GM13976 (cell line): ENCODE results near the gene FAM167B.
A peak's percentile ranks its signal among the peaks of the same experiment; 100 is the strongest.

ENCODE experiments used
- DNase-seq: peaks from one replicate; pipeline ENCODE4 v3.0.0; 2012; ENCODE audit warnings: low spot score
- CTCF ChIP-seq: IDR thresholded peaks from 2 replicates; pipeline ENCODE4 v1.5.1; 2012; ENCODE audit warnings: borderline replicate concordance, mild to moderate bottlenecking; ENCODE audit not compliant: insufficient read depth; ENCODE audit errors: extremely low read depth, missing control alignments, control extremely low read depth
- in situ Hi-C: fragments of 300-500 bp; cut with MboI; formaldehyde crosslinking; loops from one replicate; pipeline ENCODE4 v1.12.0; 2022; ENCODE audit warnings: low sequenced_read_pairs, mixed read lengths, inconsistent platforms; ENCODE audit not compliant: unreplicated experiment

Gene FAM167B

GRCh38 chr1:32246888-32247273 lies at the start of gene FAM167B:
FAM167B (plus strand) TSS chr1:32247222; CDS start chr1:32247422, 200 bp downstream.
- in situ Hi-C loops, result no loop called here
- TF ChIP-seq CTCF, result no peak
- no peak for DNase-seq

- no peak for DNase-seq
- TF ChIP-seq CTCF, result no peak
- in situ Hi-C loops, result no loop called here
Measured at GRCh38 chr1:32197837-32198236, 49.2 kb upstream of the FAM167B start.

GRCh38 chr1:32198237-32199042 lies 48.6 kb upstream of the FAM167B start:
- in situ Hi-C loops, result no loop called here

GRCh38 chr1:32199043-32199716 lies 47.8 kb upstream of the FAM167B start:
- TF ChIP-seq CTCF, result no peak
- no peak for DNase-seq
- in situ Hi-C loops, result no loop called here

More at GRCh38 chr1:32198237-32199042, 48.6 kb upstream of the FAM167B start:
- no peak for DNase-seq
- no peak for TF ChIP-seq CTCF

- in situ Hi-C loops, result no loop called here
- peak; percentile 40 for DNase-seq
- TF ChIP-seq CTCF, result no peak
Measured at GRCh38 chr1:32199717-32200072, 47.3 kb upstream of the FAM167B start.

GRCh38 chr1:32200226-32201010 lies 46.6 kb upstream of the FAM167B start, which contains the start of gene CCDC28B:
CCDC28B (plus strand) TSS chr1:32200595; CDS start chr1:32201936, 1,341 bp downstream.
- DNase-seq, result peak; percentile 82
- TF ChIP-seq CTCF, result no peak
- in situ Hi-C loops, result no loop called here
